DMS114 treated with DMSO at 0.1 percent for 48 hours (cell line): Measurements from ENCODE around the gene ZNF462.
"Not testable (repeated sequence)": the region's sequence is repeated elsewhere in the genome, so short reads cannot be mapped to it uniquely, and the experiment has no call there.

ENCODE experiments used
- DNase-seq: peaks from one replicate; lab custom pipeline; 2025; ENCODE audit not compliant: unreplicated experiment; lab: John Stamatoyannopoulos, UW

Gene ZNF462, protein sequence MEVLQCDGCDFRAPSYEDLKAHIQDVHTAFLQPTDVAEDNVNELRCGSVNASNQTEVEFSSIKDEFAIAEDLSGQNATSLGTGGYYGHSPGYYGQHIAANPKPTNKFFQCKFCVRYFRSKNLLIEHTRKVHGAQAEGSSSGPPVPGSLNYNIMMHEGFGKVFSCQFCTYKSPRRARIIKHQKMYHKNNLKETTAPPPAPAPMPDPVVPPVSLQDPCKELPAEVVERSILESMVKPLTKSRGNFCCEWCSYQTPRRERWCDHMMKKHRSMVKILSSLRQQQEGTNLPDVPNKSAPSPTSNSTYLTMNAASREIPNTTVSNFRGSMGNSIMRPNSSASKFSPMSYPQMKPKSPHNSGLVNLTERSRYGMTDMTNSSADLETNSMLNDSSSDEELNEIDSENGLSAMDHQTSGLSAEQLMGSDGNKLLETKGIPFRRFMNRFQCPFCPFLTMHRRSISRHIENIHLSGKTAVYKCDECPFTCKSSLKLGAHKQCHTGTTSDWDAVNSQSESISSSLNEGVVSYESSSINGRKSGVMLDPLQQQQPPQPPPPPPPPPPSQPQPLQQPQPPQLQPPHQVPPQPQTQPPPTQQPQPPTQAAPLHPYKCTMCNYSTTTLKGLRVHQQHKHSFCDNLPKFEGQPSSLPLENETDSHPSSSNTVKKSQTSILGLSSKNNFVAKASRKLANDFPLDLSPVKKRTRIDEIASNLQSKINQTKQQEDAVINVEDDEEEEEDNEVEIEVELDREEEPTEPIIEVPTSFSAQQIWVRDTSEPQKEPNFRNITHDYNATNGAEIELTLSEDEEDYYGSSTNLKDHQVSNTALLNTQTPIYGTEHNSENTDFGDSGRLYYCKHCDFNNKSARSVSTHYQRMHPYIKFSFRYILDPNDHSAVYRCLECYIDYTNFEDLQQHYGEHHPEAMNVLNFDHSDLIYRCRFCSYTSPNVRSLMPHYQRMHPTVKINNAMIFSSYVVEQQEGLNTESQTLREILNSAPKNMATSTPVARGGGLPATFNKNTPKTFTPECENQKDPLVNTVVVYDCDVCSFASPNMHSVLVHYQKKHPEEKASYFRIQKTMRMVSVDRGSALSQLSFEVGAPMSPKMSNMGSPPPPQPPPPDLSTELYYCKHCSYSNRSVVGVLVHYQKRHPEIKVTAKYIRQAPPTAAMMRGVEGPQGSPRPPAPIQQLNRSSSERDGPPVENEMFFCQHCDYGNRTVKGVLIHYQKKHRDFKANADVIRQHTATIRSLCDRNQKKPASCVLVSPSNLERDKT (N-terminal part only)

GRCh38 chr9:106862821-106863720 is at the start of gene ZNF462:
TSS of gene ZNF462 (plus strand) at chr9:106863166. CDS start at chr9:106923384, 60,218 bp downstream.
- no peak for DNase-seq

- DNase-seq, result no peak
These were observed 46.4 kb upstream of the ZNF462 start for GRCh38 chr9:106816524-106816923.

GRCh38 chr9:106818034-106818433 is 44.9 kb upstream of the ZNF462 start:
- DNase-seq, result no peak

GRCh38 chr9:106820866-106821265 is 42.1 kb upstream of the ZNF462 start:
- no peak for DNase-seq

- DNase-seq, result no peak
These were observed 34.9 kb upstream of the ZNF462 start for GRCh38 chr9:106828070-106828469.

- no peak for DNase-seq
These were observed 34.0 kb upstream of the ZNF462 start for GRCh38 chr9:106828965-106829364.

GRCh38 chr9:106829666-106830408 is 33.1 kb upstream of the ZNF462 start:
- no peak for DNase-seq

DNA sequence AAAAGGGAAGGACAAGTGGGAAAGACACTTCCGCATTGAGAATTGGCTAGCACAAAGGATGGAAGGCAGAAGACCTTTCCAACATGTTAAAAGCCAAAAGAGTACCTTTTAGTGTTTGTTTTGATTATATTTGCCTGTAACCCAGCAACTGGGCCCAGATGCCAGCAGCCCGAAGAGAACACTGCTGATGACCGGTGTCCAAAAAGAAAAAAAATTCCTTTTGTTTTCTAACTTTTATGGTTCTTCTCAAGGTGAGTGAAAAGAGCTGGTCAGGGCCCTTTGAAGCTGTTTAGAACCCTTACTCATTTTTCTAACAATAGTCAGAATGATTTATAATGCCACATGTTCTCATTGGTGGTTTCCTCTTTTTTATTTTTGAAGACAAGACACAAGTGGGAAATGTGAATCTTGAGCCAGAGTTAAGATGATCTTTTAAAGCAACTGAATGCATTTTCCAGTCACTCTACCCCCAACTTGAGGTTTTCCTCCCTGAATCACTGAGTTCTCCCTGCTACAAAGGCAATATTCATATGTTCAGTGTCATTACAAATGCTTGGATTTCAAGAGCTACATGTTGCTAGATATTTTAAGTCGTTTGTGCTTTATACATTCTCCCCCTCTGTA is 32.3 kb upstream of the ZNF462 start:
- DNase-seq, result no peak

- DNase-seq, result no peak
These were observed 28.1 kb upstream of the ZNF462 start for GRCh38 chr9:106834888-106835287.

DNA sequence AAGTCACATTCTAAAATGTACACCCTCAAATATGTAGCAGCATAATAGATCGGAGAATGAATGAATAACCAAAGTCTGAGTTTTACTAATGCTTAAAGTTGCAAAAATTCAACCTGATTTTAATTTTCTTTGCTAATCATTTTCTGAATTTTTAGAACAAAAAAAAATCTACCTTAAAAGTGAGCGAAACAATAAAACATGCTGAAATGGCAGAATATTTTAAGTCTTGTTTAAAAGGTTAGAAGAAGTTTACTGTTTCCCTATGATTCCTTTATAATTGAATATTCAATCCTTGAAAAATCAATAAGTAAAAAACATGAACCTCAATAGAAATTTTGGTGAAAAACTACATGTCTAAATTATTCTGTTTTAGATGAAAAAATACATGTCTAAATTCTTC is 27.1 kb upstream of the ZNF462 start:
- DNase-seq, result no peak

DNA sequence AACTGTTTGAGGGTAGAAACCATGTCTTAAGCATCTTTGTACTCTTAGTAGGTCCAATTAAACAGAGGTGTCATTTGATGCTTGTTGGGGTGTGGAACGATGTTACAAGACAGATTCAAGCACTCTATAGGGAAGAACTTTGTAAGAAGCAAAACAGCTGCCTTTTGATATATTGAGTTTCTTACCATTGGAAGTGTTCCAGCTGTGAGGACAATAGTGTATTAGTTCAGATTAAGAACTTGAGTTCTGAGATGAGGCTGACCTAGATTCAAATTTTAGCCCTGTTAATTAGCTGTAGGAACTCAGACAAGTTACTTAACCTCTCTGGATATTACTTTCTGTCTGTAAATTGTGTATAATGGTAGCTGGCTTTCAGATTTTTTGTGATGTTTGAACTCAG is 19.6 kb upstream of the ZNF462 start:
- DNase-seq, result no peak

DNA sequence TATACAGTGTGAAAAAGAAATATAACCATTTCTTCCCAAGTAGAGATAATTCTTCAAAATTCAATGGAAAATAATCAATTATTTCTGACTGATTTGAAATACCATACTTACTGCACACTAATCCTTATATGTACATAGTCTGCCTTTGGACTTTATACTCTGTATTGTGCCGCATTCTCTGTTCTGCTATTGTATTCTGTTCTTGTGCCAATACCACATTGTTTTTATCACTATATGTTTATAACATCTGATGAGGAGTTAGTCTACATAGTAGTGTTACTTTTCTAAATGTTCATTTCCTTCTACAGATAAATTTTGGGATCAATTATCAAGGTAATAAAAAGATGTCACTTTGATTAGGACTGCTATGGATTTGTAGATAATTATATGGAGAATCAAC is 16.7 kb upstream of the ZNF462 start:
- no peak for DNase-seq

- DNase-seq, result no peak
These were observed 16.1 kb upstream of the ZNF462 start for GRCh38 chr9:106846857-106847256.

GRCh38 chr9:106851640-106852039 is 11.3 kb upstream of the ZNF462 start:
- DNase-seq, result not testable (repeated sequence)

DNA sequence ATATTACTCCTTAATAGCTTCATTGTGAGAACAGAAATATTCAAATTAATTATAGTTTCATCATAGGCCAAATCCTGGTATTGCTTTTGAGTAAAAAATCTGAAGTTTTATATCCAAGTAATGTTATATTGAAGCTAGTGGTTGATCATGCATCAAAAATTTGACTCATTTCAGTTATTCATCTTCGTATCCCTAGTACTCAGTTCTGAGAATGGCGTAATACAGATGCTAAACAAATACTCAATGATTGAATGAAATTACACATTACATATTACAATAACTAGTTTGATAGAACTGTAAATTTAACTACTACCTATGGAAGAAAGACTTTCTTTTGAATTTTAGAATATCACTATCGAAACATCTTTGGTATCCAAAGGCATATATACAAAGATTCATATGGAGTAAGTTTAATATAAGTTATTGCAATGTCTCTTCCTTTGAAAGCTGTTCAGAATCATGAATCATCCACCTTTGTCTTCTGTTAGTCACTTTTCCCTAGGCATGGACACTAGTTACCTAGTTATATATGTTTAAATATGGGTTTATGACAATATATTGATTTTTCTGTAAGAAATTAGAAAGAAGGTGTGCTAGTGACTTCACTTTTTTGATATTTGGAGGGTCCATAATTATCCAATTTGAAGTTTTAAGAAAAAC is 5.0 kb upstream of the ZNF462 start:
- no peak for DNase-seq

DNA sequence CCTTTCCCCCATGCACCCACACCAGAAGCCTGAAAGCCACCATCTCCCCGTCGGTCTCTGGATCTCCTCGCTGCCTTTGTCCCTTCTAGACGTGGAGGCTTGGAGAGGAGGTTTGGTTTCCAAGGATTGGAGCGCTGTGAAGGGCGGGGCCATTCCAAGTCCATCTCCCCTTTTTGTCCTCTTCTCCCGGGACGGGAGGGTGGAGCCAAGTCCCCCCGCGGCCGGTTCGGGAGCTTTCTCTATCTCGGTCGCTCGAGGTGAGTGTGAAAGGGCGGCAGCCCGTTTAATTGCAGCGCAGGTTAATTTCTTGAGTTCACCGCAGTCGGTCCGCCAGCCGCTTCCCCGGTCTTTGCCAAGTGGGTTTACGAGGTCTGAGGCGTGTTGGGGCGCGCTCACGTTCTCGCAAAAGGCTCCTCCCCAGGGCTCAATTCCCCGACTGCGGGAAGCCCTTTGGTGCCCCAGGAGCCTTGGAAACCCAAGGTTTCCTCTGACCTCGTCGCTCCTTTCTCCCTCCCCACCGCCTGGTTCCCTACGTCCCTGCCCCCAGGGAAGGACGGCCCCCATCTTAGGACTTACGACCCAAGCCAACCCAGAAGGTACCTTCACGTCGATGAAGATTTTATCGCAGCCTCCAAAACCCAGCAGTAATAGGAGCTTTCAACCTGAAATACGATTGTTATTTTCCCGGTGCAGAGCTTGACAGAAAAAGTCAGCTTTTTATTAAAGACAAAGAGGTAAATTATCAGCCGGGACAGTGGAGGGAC is 2.8 kb upstream of the ZNF462 start:
- no peak for DNase-seq

DNA sequence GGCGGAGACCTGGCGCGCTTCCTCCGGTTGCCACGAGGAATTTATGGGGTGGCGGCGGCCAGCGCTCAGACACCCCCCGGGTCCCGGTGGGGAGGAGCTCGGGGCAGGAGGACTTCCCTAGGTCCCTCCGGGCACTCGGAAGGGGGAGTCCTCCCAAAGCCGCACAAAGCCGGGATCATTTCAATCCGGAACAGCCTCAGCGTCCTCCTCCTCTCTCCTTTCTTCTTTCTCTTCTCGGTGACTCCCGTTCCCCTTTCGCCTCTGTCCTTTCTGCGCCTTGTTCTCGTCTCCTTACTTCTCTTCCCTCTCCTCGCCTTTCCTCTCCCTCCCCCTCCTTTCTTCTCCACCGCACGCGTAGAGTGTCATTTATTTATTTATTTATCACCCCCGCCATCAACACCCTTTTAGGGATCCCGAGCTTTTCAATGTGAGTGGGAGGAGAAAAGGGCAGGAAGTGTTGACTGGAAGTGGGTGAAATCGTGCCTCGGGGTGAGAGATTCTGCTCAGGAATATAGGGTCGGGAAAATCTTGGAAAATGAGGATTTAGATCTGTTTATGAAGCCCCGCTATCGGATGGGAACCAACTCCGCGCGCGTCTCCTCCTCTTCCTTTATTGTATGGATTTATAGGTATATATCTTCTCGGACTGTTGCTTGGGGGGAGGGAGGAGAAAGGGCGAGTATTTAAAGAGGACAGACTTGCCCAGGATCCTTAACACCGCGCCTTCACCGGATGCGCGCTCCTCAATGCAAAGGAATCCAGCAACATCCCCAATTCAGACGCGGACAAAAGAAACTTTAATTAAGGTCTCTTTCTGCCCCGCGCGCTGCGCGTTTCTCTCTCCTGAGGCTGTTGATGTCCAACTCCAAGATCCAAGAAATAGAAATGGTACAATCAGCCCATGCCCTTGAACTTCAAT is 2.0 kb upstream of the ZNF462 start:
- no peak for DNase-seq
